Kidney epithelial cell (primary cell): ENCODE data around the gene BTBD17. TPM values are rescaled to one million over a fixed set of nuclear protein-coding genes. Genes with fewer than 3 reads are reported as not detected.
"Not testable (repeated sequence)": the region's sequence is repeated elsewhere in the genome, so short reads cannot be mapped to it uniquely, and the experiment has no call there.

ENCODE experiments used
- DNase-seq: peaks from one replicate; pipeline ENCODE4 v3.0.0-alpha.2; 2010; ENCODE audit warnings: low read depth
- H3K27me3 ChIP-seq: 2 replicates; pipeline ENCODE4 v1.6.0; 2011; ENCODE audit warnings: low read length; ENCODE audit not compliant: control insufficient read depth, insufficient read depth
- H3K36me3 ChIP-seq: 2 replicates; pipeline ENCODE4 v1.5.1; 2011; ENCODE audit warnings: low read length; ENCODE audit not compliant: control insufficient read depth, insufficient read depth
- H3K4me3 ChIP-seq: 2 replicates; pipeline ENCODE4 v1.5.1; 2011; ENCODE audit warnings: low read depth, mild to moderate bottlenecking, control low read depth, low read length
- total RNA-seq: library from RNA; depleted of rRNA; stranded (reverse); fragments of >200 nt; gene quantifications from 2 replicates; pipeline ENCODE4 v1.2.3, GENCODE V29; 2015
- TF ChIP-seq, protein P1 (sequence below): IDR thresholded peaks from 2 replicates; pipeline ENCODE4 v1.5.1; 2011; ENCODE audit warnings: mild to moderate bottlenecking, moderate library complexity, low read length, control low read depth, inconsistent platforms; ENCODE audit not compliant: insufficient read depth, poor library complexity, severe bottlenecking

The BTBD17 gene
- not detected in 2 replicates for total RNA-seq

GRCh38 chr17:74361230-74362068 is at the start of gene BTBD17:
BTBD17 (minus strand) TSS chr17:74361868; CDS start chr17:74361819, 49 bp downstream.
- H3K4me3 ChIP-seq, result no peak within 1 kb of the TSS
- TF ChIP-seq, protein P1, sequence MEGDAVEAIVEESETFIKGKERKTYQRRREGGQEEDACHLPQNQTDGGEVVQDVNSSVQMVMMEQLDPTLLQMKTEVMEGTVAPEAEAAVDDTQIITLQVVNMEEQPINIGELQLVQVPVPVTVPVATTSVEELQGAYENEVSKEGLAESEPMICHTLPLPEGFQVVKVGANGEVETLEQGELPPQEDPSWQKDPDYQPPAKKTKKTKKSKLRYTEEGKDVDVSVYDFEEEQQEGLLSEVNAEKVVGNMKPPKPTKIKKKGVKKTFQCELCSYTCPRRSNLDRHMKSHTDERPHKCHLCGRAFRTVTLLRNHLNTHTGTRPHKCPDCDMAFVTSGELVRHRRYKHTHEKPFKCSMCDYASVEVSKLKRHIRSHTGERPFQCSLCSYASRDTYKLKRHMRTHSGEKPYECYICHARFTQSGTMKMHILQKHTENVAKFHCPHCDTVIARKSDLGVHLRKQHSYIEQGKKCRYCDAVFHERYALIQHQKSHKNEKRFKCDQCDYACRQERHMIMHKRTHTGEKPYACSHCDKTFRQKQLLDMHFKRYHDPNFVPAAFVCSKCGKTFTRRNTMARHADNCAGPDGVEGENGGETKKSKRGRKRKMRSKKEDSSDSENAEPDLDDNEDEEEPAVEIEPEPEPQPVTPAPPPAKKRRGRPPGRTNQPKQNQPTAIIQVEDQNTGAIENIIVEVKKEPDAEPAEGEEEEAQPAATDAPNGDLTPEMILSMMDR, result peak; percentile 69
- peaks cover 61% of the 10 kb centered on the region for H3K27me3 ChIP-seq
- no peak for DNase-seq
- no peaks in the 10 kb centered on the region for H3K36me3 ChIP-seq

DNA sequence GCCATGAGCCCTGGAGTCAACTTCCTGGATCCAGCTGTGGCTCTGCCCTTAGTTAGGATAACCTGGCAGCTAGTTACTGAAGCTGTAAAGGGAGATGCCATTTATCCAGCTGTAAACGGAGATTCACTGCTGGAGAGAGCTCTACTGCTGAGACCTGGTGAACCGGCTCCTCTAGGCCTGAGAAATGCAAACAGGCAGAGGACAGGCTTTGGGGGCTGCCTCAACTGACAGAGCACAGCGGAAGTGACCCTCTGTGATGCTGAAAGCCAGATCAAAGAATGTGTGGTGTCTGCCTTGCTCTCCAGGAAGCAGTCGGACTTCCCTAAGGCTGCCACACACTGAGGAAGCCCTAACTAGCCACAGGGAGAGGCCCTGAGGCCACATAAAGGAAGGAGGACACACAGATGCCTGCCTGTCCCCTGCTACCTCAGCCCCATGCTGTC is 48.4 kb upstream of the BTBD17 start:
- no peak overlapping the region for H3K4me3 ChIP-seq
- H3K27me3 ChIP-seq, result no peaks in the 10 kb centered on the region
- TF ChIP-seq, protein P1, result no peak
- DNase-seq, result no peak
- no peaks in the 10 kb centered on the region for H3K36me3 ChIP-seq

GRCh38 chr17:74408815-74409214 is 47.1 kb upstream of the BTBD17 start:
- no peak for DNase-seq
- TF ChIP-seq, protein P1, result no peak
- Histone ChIP-seq H3K36me3 (no peaks in the 10 kb centered on the region), H3K4me3 (no peak overlapping the region), H3K27me3 (peaks cover 8% of the 10 kb centered on the region)

DNA sequence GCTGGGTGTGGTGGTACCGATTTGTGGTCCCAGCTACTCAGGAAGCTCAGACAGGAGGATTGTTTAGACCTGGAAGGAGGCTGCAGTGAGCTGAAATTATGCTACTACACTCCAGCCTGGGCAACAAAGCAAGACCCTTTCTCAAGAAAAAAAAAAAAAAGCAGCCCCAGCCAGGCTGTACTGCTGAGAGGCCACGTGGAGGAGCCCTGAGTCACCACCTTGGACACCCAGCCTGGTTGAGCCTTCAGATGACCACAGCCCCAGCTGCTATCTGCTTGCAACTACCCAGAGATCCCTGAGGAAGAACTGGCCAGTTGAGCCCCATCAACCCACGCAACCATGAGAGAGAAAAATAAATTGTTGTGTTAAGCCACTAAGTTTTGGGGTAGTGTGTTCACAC is 46.6 kb upstream of the BTBD17 start:
- Histone ChIP-seq H3K27me3 (peaks cover 9% of the 10 kb centered on the region), H3K4me3 (no peak overlapping the region), H3K36me3 (no peaks in the 10 kb centered on the region)
- TF ChIP-seq, protein P1, result peak; percentile 34
- DNase-seq, result no peak

DNA sequence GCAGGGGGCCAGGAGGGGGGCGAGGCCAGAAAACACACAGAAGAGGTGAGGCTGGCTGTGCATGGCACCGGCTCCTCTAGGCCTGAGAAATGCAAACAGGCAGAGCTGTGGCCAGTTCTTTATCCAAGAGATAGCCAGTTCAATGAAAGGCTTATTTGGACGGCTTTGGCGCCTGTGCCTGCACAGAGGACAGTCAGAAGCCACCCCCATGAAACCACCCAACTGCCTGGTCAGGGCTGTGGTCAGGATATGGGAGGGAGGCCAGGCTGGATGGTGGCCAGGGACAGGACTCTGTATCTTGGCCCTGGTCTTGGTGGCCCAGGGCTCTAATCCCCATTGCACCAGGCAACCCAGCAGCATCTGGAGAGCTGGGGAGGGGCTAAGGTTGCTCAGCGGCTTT is 45.7 kb upstream of the BTBD17 start:
- Histone ChIP-seq H3K36me3 (no peaks in the 10 kb centered on the region), H3K4me3 (no peak overlapping the region), H3K27me3 (peaks cover 9% of the 10 kb centered on the region)
- DNase-seq, result no peak
- TF ChIP-seq, protein P1, result no peak

DNA sequence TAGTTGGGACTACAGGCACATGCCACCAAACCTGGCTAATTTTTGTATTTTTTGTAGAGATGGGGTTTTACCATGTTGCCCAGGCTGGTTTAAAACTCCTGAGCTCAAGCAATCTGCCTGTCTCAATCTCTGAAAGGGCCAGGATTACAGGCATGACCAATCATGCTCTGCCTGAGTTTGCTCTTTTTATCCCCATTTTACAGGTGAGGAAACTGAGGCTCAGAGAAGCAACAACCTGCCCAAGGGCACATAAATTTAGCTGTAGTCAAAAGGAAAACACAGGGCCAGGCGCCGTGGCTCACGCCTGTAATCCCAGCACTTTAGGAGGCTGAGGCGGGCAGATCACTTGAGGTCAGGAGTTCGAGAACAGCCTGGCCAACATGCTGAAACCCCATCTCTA is 43.6 kb upstream of the BTBD17 start:
- H3K4me3 ChIP-seq, H3K36me3 ChIP-seq, H3K27me3 ChIP-seq, DNase-seq: not testable (repeated sequence)
